ENCODE data around the gene TAF11L14.

DNA sequence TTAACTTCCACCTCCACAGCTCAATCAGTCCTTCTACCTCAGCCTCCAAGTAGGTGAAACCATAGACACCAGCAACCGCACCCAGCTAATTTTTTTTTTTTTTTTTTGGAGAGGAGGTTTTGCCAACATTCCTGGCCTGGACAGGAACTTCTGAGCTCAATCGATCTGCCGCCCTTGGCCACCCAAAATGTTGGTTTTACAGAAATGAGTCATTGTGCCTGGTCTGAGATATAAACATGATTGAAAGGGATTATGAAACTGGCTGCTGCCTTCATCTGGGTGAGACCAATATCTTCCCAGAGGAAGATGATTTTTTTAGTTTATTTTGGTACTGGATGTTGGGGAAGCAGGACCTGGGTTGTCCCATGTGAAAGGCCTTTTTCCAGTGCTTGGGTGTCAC is 14.9 kb upstream of the TAF11L14 start:
- TF ChIP-seq KLF10 (CRISPR knock-in tag; IDR thresholded peaks at IDR 0.05) (no peak), EP300 (IDR thresholded peaks at IDR 0.05; ENCODE audit: low read length) (no peak), SP2 (IDR thresholded peaks at IDR 0.05; ENCODE audit: extremely low read depth, low read depth, low read length, poor library complexity, severe bottlenecking) (no peak), ZNF551 (CRISPR knock-in tag; IDR thresholded peaks at IDR 0.05) (no peak), CTCF (IDR thresholded peaks at IDR 0.05 in 2 of 3, conservative IDR thresholded peaks at IDR 0.05 in 1 of 3; ENCODE audit: insufficient read depth in 2 of 3, low read depth in 1 of 3, low read length in 3 of 3) (no peak), PRDM10 (IDR thresholded peaks at IDR 0.05; ENCODE audit: partially characterized antibody) (no peak), FOXK1 (CRISPR knock-in tag; IDR thresholded peaks at IDR 0.05; ENCODE audit: borderline replicate concordance) (no peak), ATF4 (CRISPR knock-in tag; IDR thresholded peaks at IDR 0.05) (no peak), JUND (IDR thresholded peaks at IDR 0.05; ENCODE audit: borderline replicate concordance, low read depth, low read length) (no peak), JUND (tag; IDR thresholded peaks at IDR 0.05; ENCODE audit: borderline replicate concordance, low read depth, low read length) (no peak), MCM3 (IDR thresholded peaks at IDR 0.05) (no peak), POLR2A (conservative IDR thresholded peaks at IDR 0.05) (no peak)

Measured in K562 (cell line).